Hematopoietic multipotent progenitor cell treated with erythropoietin and hydrocortisone succinate and interleukin-3 and kit ligand, for 17 days (in vitro differentiated cells): Measurements from ENCODE around the gene OSTF1.
A peak's percentile ranks its signal among the peaks of the same experiment; 100 is the strongest.

Experiments used
- DNase-seq: peaks from one replicate; pipeline ENCODE4 v3.0.0-alpha.2; 2015; ENCODE audit warnings: low spot score

Gene OSTF1

DNA sequence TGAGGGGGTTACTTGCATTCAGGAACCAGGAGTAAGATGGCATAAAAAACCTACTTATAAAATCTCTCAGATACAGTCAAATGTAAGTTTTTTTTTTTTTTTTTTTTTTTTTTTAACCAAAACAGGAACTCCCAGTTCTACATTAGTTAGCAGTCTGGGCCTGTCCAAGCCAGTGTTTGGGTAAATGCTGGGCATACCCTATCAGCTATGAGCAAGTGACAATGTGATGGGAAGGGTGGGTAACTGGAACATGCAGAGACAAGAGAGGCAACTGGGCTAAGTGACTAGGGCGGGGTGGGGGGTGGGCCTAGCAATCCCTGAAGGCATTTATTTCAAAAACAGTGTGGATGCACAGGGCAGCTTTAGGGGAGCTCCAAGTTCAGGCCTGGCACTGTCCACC lies 2.7 kb upstream of the OSTF1 start:
- DNase-seq: peak; percentile 12

DNA sequence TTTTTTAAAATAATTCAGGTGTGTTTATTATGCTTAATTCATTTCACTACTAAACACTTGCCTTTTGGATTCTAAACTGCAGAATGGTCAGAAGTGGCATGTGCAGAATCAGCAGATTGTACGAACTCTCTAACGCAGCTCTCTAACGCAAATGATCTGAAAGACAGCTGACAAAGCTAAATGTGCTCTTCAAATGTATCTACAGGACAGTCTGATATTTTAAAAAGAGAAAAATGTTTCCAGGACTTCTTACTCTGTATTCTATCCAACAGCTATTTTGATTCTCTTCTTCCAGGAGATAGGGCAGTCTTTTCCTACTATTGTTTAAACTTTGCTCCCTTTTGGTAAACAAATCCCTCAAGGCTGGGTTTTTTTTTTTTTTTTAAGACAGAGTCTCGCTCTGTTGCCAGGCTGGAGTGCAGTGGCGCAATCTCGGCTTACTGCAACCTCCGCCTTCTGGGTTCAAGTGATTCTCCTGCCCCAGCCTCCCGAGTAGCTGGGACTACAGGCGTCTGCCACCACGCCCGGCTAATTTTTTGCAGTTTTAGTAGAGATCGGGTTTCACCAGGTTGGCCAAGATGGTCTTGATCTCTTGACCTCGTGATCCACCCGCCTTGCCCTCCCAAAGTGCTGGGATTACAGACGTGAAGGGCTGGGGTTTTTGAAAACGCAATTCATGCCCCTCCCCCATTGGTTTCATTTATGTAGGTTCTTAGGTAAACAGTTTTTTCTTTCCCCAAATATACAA lies 1.6 kb upstream of the OSTF1 start:
- peak; percentile 21 for DNase-seq

DNA sequence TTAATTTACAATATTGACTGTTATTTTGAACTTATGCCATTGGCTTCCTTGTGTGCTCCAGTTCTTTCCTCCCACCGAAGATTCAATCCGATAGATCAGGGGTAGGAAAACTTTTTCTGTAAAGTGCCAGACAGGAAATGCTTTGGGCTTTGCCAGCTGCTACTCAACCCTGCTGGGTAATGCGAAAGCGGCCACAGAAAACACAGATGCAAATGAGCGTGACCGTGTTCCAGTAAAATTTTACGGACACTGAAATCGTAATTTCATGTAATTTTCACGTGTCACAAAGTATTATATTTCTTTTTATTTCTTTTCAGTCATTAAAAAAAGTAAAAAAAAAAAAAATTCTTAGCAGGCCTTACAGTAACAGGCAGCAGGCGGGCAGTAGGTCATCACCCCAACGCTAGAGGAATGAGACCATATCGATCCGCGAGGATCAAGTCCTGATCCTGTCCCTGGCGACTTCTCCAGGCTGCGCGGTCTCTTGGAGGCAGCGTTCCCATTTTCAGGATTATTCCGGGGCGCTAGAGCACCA lies 958 bp upstream of the OSTF1 start:
- peak; percentile 62 for DNase-seq

DNA sequence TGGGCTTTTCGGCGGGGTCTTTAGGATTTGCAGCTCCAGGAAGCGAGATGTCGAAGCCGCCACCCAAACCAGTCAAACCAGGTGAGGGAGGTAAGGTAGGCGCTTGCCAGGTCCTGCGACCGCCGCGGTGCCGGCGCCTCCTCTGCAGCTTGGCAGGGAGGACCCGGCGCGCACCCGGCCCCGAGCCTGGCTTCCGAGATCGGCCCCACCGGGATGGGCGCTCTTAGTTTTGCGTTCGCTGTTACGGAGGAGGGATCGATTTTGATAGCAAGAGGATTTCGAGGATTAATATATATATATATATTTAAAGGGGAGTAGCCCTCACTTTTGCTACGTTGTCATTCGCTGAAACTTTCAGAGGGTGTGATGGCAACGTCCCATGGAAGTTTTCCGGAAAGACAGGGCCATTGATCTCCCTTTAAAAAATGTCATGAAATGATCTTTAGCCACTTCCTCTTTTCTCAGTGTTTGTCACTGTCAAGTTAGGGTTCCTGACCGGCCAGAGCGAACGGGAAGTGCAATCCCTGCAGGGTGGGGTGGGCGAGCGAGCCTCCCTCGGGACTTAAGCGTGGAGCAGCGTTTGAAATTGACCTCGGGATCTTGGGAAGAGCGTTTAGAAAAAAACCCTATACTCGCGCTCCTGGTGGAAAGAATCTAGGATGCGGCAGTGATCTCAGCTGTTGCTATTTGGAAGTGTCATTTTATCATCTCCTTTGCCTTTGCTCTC lies 495 bp downstream of the OSTF1 start:
- DNase-seq: no peak

DNA sequence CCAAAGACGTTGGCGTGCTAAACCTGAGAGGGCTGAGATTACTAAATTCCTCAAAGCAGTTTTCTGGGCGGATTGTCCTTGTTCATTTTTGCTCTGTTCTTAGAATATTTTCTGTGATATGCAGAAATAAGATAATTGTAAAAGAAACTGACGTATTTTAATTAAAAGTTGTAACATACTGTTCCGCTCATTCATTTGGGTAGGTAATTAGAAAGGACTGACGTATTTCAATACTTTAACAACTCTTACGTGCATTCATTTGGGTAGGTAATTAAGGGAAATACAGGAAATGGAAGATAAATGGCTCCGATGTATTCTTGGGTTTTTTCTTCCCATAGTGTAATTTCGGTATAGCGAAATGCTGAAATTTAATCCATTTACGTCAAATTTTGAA lies 1.1 kb downstream of the OSTF1 start:
- DNase-seq: no peak

DNA sequence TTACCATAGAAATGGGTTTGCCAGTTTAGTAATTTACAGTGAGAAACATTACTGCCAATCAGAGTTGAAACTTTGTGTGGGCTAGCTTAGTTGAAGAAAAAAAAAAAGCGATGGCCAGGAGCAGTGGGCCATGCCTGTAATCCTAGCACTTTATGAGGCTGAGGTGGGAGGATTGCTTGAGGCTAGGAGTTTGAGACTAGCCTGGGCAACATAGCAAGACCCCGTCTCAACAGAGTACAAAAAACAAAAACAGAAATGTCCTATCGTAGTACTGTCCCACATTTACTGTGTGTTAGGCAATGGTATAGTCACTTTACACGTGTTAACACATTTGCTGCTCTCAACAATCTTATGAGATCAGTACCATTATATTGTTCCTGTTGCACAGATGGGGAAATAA lies 2.3 kb downstream of the OSTF1 start:
- DNase-seq: no peak

DNA sequence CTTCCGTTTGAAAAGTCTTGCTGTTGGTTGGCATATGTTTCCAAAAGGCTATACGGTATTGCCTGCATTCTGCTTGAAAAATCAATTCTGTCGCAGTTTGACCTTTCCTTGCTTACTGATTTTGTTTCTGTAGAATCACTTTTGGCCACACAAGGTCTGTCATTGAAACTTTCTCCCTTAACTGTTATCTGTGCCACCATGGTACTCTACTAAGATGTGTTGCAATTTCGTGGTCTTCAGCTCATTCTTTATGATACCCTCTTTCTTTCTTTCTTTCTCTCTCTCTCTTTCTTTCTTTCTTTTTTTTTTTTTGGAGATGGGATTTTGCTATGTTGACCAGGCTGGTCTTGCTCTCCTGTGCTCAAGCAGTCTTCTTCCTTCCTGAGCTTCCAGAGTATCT lies 4.5 kb downstream of the OSTF1 start:
- no peak for DNase-seq

DNA sequence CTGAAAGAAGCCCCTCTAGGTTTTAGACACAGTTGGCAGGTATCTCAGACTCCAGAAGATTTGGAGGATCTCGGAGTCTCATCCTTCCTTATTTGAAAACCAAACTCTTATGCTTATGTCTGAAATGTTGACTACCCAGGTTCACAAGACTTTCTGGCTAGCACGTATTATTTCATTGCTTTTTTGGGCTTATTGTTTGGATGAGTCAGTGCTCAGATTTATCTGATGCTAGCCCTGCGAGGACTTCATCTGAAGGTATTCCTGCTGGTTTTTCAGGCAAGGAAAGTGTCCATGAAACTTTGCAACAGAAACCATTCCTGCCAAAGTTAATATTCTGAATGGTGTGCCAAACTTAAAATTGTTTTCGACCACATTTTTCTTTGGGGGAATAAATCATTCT lies 8.5 kb downstream of the OSTF1 start:
- no peak for DNase-seq

DNA sequence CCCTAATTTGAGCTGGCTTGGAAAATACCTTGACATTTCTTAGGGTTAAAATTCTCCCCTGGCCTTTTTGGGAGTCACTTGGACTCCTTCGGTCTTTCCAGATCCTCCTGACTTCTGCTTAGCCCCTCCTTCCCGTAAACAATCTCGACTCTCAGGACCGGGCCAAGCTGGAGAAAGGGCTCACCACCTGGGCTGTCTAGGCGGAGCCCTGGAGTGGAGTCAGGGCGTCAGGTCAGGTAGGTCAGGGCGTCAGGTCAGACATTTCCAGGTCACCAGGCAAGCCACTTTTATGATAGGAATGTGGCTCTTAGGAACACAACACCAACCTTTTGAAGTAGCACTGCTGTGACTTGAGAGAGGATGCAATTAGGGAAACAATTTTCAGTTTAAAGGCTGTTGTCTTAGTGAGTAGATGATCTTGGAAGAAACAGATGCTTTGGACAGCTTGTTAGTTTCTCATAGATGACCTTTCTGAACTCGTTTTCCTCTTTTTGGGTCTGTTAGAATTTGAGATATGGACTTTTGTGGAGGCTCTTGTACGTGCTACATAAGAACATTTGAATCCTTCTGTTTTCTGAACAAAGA lies 12.8 kb downstream of the OSTF1 start:
- DNase-seq: no peak

DNA sequence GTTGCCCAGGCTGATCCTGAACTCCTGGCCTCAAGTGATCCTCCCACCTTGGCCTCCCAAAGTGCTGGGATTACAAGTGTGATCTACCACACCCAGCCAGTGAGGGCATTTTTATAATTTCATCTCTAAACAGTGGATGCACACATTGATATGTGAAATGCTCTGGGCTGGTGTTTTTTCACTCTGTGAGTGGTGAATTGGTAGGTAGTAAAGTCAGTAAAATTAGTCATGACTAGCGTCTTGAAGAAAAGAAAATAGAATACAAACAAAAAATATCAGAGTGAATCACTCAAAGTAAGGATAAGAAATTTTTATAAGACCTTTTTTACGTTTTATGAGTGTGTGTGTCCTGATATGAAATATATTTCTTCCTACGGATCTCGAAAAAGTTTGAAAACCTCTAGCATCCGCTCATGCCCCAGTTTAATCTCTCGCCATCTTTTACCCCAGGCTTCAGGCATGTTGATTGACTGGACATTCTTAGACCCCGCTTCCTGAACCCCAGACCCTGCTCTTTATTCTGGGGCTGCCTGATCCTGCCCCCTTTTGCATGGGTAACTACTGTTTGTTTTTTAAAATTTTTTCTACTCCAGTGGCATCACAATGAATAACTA lies 14.0 kb downstream of the OSTF1 start:
- no peak for DNase-seq

DNA sequence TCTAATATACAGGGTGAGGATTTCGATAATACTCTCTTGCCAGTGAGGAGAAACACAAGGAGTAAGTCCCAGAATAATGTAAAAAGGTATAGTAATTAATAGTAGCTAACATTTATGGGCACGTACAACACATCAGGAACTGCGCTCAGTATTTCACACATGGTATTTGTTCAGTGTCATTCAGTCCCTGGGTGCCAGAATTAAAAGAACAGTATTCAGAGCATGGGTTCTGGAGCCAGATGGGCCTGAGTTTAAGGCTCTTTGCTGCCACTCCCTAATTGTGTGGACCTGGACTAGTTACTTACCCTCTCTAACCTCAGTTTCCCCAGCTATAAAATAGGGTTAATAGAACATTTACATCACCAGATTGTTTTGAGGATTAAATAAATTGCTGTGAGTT lies 16.3 kb downstream of the OSTF1 start:
- no peak for DNase-seq

DNA sequence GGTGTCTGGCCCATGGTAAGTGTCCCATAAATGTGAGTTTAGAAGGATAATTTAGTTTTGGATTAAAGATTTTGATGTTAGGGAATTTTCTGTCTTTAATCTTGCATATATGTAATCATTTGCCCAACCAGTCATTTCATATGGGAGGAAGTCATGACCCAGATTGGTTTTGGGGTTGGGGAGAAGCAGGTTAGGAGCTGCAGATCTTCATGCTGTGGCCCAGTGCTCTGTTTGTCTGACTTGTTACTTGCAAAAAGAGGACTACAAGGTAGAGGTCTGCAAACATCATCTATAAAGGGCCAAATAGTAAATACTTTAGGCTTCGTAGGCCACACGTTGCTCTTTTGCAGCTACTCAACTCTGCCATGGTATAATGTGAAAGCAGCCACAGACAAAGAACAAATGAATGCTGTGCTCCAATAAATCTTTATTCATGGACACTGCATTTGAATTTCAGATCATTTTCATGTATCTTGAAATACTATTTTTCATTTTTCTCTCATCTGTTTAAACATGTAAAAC lies 16.8 kb downstream of the OSTF1 start:
- no peak for DNase-seq

DNA sequence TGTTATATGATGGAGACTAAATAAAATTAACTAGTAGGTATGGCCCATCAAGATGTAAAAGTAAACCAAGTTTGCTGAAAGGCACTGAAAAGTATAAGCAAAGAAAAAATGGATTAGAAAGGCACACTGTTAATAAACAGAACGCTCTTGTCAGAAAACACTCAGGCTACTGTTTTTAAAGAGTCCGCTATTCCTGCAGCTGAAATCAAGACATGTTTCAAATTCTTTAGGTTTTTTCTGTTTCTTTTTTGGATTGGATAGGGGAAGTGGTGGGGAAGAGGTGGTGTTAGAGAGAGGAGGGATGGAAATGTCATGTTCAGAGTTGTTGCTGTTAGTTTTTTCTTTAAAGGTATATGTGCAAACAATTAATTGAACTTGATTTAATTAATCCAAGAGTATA lies 17.5 kb downstream of the OSTF1 start:
- no peak for DNase-seq

DNA sequence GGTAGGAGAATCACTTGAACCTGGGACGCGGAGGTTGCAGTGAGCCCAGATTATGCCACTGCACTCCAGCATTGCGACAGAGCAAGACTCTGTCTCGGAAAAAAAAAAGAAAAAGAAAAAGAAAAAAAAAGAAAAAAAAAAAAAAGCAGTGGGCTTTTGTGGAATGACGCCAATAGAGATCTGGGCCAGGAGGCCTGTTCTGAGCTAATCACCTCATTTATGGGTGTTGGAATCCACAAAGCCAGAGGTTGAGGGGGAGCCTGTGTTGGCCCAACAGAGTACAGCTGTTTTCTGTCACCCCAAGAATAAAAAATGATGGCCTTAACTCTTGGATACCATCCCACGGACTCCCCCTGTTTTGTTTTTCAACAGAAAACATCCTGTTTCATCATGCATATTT lies 18.5 kb downstream of the OSTF1 start:
- no peak for DNase-seq

DNA sequence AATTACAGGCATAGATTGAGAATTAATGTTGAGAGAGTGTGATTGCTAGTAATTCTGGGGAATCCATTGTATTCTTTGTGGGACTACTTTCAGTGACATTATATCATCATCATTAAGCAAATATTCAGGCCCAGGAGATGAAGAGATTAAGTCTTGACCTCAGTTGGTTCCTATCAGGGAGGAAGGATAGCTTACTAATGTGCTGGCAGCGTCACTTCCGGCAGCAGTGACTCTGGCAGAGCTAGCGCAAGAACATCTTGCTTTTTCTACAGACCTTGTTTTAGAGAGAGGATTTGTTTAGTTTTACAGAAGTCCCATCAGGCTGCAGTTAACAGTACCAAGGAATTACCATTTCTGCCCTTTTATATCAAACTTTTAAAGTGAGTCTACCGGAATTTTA lies 20.3 kb downstream of the OSTF1 start:
- DNase-seq: no peak

DNA sequence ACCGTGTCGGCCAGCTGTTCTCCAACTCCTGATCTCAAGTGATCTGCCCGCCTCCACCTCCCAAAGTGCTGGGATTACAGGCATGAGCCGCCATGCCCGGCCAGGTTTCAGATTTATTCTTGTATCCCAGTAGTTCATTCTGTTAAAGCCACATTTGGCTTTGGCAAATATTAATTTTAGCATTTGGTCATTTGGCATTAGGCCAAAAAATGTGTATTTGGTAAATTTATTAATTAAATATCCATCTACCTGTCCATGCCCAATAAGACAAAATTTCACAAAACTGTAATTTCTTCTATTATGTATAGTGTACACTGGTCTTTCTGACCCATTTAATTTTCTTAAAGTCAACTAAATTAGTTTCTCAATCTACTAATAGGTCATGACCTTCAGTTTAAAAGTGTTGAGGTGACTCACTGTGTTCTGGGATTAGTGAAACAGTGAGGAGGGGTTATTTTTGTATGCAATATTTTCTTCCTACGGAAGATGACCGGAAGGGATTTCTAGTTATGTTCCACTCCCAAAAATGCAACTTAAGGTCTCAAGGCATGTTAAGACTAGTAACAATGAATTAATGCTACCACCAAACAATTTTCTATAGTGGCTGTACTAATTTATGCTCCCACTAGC lies 21.0 kb downstream of the OSTF1 start:
- DNase-seq: no peak

DNA sequence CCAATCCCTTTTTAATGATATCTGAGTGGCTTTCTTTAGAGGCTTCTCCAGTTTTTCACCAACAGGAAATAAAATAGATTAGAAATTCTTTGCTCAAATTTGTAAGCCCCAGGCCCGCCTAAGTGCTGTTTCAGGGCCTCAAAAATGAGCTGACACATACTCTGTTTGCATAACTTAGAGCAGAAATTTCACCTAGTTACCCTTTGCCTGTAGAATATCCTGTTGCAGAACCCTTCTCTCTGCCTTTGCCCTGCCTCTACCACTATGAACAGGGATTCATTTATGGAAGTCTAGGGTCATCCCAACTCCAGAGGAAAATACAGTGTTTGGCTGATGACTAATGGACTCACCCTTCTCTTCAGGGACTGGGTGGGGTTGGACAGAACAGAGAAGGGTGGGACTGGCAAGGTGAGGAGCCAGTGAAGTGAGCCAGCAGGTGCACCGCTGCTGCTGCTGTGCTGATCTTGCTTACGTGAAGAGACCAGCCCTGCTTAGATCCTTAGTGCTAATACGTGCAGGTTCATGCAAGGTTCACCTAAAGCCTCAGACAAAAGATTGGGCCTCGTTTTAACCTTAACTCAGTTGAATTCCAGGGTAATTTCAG lies 22.8 kb downstream of the OSTF1 start:
- no peak for DNase-seq

DNA sequence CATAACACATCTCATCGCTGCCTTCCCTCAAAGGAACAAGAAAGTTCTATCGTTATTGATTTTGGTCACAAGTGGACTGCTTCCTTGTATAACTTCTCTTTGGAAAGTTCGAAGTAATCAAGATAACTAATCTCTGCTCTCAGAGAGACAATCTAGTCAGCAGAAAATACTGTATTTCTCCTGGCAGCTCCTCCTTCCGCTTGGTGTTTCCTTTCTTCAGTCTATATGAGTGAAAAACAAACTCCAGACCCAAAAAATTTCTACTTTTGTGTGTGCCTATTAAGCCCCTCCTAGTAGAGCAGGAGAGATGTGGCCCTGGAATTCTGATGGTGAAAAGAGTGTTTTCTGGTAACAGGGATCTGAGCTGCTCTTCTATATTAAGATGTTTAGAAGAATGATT lies 24.5 kb downstream of the OSTF1 start:
- DNase-seq: no peak

DNA sequence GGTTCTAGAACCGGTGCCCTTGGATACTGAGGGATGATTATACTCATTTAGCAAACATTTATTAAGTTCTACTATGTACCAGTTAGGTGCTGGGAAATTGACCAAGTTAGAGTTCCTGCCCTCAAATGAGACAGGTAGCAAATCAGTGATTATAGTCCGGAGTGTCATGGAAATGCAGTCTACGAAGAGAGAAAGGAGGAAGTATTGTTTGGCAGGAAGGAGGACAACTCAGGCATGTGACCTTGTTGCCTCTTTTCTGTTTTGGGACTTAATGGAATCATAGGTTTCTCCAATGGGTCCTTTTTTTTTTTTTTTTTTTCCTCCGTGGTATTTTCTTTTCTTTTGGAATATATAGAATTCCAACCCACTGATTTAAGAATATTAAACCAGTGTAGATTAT lies 28.0 kb downstream of the OSTF1 start:
- DNase-seq: no peak

DNA sequence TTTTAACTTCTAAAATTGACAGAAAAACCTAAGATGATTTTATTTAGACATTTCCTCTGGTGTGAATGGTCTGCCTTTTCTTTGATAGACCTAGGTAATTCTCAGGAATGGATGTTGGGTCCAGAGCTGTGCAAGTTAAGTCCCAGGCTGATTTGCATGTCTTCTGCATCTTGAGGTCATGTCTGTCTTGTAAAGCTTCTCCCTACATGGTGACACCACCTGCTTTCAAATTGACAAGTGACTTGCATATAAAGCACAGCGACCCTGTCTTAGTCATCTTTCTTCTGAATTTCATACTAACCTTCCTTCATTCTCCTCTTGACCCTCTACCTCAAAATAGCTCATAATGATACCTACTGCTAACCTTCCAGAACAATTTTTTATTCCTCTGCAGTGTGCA lies 29.2 kb downstream of the OSTF1 start:
- DNase-seq: no peak

DNA sequence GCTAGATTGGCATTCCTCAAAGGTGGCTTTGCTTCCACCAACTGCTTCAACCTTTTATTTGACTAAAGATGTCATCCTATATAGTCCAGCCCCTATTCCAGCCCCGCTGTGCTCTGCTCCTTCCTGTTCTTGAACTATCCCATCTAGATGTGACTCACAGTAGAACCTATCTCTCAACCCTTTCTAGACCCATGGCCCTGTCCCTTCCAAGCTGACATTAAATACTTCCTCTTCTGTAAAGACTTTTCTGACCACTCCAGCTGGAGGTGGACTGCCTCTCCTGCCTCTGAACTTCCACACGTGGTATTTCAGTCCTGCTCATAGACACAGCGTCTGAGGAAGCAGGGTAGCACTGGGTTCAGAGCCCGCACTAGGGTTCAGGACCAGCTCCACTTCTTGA lies 32.4 kb downstream of the OSTF1 start:
- no peak for DNase-seq
